Esophagus squamous epithelium (tissue), 5 donors: ENCODE results near the gene IL13. TPM values are rescaled to one million over a fixed set of nuclear protein-coding genes. Genes with fewer than 3 reads are reported as not detected.

Experiments
- DNase-seq: peaks from one replicate; lab custom pipeline; 2025; lab: John Stamatoyannopoulos, UW
- H3K27ac ChIP-seq, 4 donors: fragments of 200-600 bp; sonication (generic); one replicate each; pipeline ENCODE4 v1.5.1; 2016 to 2019; ENCODE audit warnings: mild to moderate bottlenecking in 1 of 4
- H3K27me3 ChIP-seq, 4 donors: fragments of 200-600 bp; sonication (generic); 1 replicate in 3 of 4; 2 replicates in 1 of 4; pipeline versions ENCODE4 v1.5.1 to v1.6.0; 2017 to 2021; ENCODE audit warnings: antibody characterized with exemption in 1 of 4
- H3K36me3 ChIP-seq, 3 donors: fragments of 200-600 bp; sonication (generic); one replicate each; pipeline ENCODE4 v1.5.1; 2016 to 2019
- H3K4me1 ChIP-seq, 3 donors: fragments of 200-600 bp; sonication (generic); one replicate each; pipeline ENCODE4 v1.5.1; 2017 to 2019
- H3K4me3 ChIP-seq, 4 donors: fragments of 200-600 bp; sonication (generic); 1 replicate in 3 of 4; 2 replicates in 1 of 4; pipeline ENCODE4 v1.5.1; 2016 to 2019; ENCODE audit warnings: mild to moderate bottlenecking in 2 of 4, moderate library complexity in 1 of 4
- H3K9me3 ChIP-seq, 3 donors: fragments of 200-600 bp; sonication (generic); one replicate each; pipeline ENCODE4 v1.5.1; 2016 to 2019
- POLR2A ChIP-seq, 4 donors: fragments of 450-650 bp; IDR thresholded peaks; one replicate each; pipeline ENCODE4 v1.6.1; 2017; ENCODE audit warnings: antibody characterized with exemption in 4 of 4, mild to moderate bottlenecking in 4 of 4, moderate library complexity in 3 of 4
- WGBS, 2 donors: methylation state at CpG; one replicate each; pipeline ENCODE4 v1.1.5; 2018; 5-methylcytosine and 5-hydroxymethylcytosine counted together
- intact Hi-C: fragments of 100-400 bp; cut with DNase I; formaldehyde crosslinking; loops from one replicate; pipeline ENCODE4 v1.15.0; 2022
- total RNA-seq, 4 donors: library from RNA; depleted of rRNA; stranded (reverse); fragments of >200 nt; gene quantifications; one replicate each; pipeline ENCODE4 v1.1.0, GENCODE V29; 2016
- TF ChIP-seq, protein P1 (sequence below), 6 experiments: fragments of 450-650 bp in 4 of 6; fragments of 200-600 bp in 2 of 6; sonication (generic) in 2 of 6; IDR thresholded peaks; one replicate each; pipeline ENCODE4 v1.5.1; 2016 to 2019; ENCODE audit warnings: antibody characterized with exemption in 6 of 6, mild to moderate bottlenecking in 4 of 6, moderate library complexity in 4 of 6
- donor health status: DM: yes; HTN: yes; CAD: no.

IL13 gene
- total RNA-seq, 4 donors from 2014 or later = not detected

DNA sequence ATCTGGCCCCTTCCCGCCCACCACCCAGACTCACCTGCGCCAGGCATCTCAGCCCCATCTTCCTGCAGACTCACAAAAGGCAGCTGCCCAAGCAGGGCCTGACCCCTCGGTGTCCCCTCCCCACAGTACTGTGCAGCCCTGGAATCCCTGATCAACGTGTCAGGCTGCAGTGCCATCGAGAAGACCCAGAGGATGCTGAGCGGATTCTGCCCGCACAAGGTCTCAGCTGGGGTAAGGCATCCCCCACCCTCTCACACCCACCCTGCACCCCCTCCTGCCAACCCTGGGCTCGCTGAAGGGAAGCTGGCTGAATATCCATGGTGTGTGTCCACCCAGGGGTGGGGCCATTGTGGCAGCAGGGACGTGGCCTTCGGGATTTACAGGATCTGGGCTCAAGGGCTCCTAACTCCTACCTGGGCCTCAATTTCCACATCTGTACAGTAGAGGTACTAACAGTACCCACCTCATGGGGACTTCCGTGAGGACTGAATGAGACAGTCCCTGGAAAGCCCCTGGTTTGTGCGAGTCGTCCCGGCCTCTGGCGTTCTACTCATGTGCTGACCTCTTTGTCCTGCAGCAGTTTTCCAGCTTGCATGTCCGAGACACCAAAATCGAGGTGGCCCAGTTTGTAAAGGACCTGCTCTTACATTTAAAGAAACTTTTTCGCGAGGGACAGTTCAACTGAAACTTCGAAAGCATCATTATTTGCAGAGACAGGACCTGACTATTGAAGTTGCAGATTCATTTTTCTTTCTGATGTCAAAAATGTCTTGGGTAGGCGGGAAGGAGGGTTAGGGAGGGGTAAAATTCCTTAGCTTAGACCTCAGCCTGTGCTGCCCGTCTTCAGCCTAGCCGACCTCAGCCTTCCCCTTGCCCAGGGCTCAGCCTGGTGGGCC is 1.9 kb downstream of the IL13 start:
- DNase-seq = no peak
- H3K36me3 ChIP-seq = no peaks in the 10 kb centered on the region
- 82 to 85% methylated on average over 14 to 15 of the region's 23 CpGs for WGBS, 2 donors
- peaks cover 8 to 15% (median 10%) of the 10 kb centered on the region in 3 donors for H3K4me1 ChIP-seq
- H3K27ac ChIP-seq = no peak overlapping the region
- intact Hi-C loops = no loop called here
- H3K4me3 ChIP-seq = no peak overlapping the region
- TF ChIP-seq, protein P1, sequence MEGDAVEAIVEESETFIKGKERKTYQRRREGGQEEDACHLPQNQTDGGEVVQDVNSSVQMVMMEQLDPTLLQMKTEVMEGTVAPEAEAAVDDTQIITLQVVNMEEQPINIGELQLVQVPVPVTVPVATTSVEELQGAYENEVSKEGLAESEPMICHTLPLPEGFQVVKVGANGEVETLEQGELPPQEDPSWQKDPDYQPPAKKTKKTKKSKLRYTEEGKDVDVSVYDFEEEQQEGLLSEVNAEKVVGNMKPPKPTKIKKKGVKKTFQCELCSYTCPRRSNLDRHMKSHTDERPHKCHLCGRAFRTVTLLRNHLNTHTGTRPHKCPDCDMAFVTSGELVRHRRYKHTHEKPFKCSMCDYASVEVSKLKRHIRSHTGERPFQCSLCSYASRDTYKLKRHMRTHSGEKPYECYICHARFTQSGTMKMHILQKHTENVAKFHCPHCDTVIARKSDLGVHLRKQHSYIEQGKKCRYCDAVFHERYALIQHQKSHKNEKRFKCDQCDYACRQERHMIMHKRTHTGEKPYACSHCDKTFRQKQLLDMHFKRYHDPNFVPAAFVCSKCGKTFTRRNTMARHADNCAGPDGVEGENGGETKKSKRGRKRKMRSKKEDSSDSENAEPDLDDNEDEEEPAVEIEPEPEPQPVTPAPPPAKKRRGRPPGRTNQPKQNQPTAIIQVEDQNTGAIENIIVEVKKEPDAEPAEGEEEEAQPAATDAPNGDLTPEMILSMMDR (IDR thresholded peaks at IDR 0.05) = no peak
- TF ChIP-seq POLR2A (IDR thresholded peaks at IDR 0.05) = no peak
- H3K27me3 ChIP-seq = peaks cover 0 to 29% (median 7%) of the 10 kb centered on the region in 4 donors
- no peaks in the 10 kb centered on the region for H3K9me3 ChIP-seq

GRCh38 chr5:132661231-132662003 is 3.4 kb downstream of the IL13 start:
- intact Hi-C loops = no loop called here
- DNase-seq = no peak

GRCh38 chr5:132662004-132662401 is 4.0 kb downstream of the IL13 start:
- Histone ChIP-seq H3K4me1 (no peaks in the 10 kb centered on the region), H3K9me3 (no peaks in the 10 kb centered on the region), H3K4me3 (no peak overlapping the region), H3K36me3 (no peaks in the 10 kb centered on the region), H3K27me3 (peaks cover 0 to 7% (median 0%) of the 10 kb centered on the region in 4 donors), H3K27ac (no peak overlapping the region)
- whole genome bisulfite sequencing, 2 donors = 81 to 96% methylated on average over 5 to 9 of the region's 9 CpGs
- TF ChIP-seq POLR2A (IDR thresholded peaks at IDR 0.05) = no peak
- intact Hi-C loops = no loop called here
- no peak for DNase-seq

More at GRCh38 chr5:132661231-132662003, 3.4 kb downstream of the IL13 start:
- no peaks in the 10 kb centered on the region for H3K36me3 ChIP-seq
- no peak overlapping the region for H3K27ac ChIP-seq
- H3K4me1 ChIP-seq = peaks cover 2 to 5% (median 2%) of the 10 kb centered on the region in 3 donors
- no peak for TF ChIP-seq POLR2A (IDR thresholded peaks at IDR 0.05)
- TF ChIP-seq, protein P1 (IDR thresholded peaks at IDR 0.05) = no peak
- WGBS, 2 donors = 71 to 78% methylated on average over 7 to 8 of the region's 12 CpGs
- H3K9me3 ChIP-seq = no peaks in the 10 kb centered on the region
- no peak overlapping the region for H3K4me3 ChIP-seq
- H3K27me3 ChIP-seq = peaks cover 0 to 13% (median 2%) of the 10 kb centered on the region in 4 donors

GRCh38 chr5:132662925-132663770 is 5.2 kb downstream of the IL13 start:
- H3K4me1 ChIP-seq = no peaks in the 10 kb centered on the region
- no peak overlapping the region for H3K4me3 ChIP-seq
- WGBS, 2 donors = 66 to 71% methylated on average over 14 of the region's 25 CpGs
- TF ChIP-seq, protein P1 (IDR thresholded peaks at IDR 0.05) = no peak
- no peak for TF ChIP-seq POLR2A (IDR thresholded peaks at IDR 0.05)
- H3K27ac ChIP-seq = no peak overlapping the region
- no peaks in the 10 kb centered on the region for H3K9me3 ChIP-seq
- H3K36me3 ChIP-seq = no peaks in the 10 kb centered on the region
- no peak for DNase-seq
- H3K27me3 ChIP-seq = peaks cover 0 to 6% (median 0%) of the 10 kb centered on the region in 4 donors
- intact Hi-C loops = no loop called here
